COLO668 (cell line): ENCODE measurements around the gene ZFTA.
A peak's percentile ranks its signal among the peaks of the same experiment; 100 is the strongest.
"Not testable (repeated sequence)": the region's sequence is repeated elsewhere in the genome, so short reads cannot be mapped to it uniquely, and the experiment has no call there.

ENCODE experiments used
- DNase-seq: peaks from one replicate; lab custom pipeline; 2025; ENCODE audit not compliant: unreplicated experiment; lab: John Stamatoyannopoulos, UW

Gene ZFTA

DNA sequence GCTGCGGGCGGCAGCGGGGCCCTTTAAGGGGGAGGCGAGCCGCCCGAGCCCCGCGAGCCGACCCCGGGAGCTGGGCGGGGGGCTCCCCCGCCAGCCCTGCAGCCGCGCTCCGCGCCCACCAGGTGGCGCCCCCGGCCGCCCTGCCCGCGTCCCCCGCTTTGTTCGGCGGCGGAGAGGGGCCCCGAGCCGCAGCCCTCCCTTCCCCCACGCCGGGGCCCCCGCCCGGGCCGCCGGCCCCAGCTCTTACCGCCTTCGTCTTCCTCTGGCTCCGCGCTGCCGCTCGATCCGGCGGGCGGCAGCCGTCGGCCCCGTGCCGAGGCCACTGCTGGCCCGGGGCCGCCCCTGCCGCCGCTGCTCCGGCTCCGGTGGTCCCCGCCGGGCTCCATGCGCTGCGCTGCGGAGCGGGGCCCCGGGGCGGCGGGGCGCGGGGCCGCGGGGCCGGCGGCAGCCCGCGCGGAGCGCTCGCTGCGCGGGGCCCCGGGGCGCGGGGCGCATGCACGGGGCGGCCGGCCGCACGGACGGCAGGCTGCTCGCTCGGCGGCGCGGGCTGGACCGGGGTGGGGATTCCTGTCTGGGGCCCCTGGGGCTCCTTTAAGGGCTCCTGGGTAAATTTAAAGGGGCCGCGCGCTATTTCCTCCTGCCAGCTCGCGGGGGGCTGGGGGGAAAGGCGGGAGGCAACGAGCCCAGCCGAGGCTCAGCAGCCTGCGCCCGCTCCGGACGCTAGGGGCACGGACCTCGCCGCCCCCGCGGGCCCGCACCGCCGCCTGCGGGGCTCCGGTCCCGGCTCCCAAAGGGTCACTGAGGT is at the start of gene ZFTA:
TSS of gene ZFTA (minus strand) at position 539 of the 805 bp plus-strand sequence. CDS start at position 386, 153 bp downstream.
- DNase-seq, result peak; percentile 47

- no peak for DNase-seq
Measured at GRCh38 chr11:63817758-63818498, 49.4 kb upstream of the ZFTA start.

DNA sequence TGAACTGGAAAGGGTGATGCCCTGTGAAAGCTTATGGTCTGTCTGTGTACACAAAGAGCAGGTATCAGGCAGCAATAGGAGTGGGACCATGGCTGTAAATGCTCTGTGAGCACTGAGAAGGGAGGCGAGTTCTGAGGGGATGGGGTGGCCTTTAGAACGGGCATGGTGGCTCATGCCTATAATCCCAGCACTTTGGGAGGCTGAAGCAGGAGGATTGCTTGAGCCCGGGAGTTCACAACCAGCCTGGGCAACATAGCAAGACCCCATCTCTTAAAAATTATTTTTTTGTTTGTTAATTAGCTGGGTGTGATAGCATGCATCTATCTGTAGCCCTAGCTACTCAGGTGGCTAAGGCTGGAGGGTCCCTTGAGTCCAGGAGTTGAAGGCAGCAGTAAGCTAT is 48.2 kb upstream of the ZFTA start:
- DNase-seq, result no peak

- no peak for DNase-seq
Measured at GRCh38 chr11:63816166-63816565, 47.6 kb upstream of the ZFTA start.

DNA sequence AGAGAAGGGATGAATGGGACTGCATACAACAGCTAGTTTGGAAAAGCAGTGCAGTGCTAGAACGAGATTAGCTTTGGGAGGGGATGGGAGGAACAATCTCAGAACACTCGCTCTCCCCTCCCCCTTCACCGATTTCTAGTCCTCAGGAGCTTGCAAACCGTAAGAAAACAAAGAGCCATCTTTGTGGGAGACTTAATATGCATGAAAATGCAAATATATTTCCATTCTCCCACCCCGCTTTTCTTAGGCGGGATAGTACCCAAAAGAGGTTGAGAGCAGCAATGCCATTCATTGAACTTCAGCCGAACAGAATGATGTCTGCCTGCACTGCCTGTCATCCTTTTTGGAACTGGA is 45.8 kb upstream of the ZFTA start:
- no peak for DNase-seq

DNA sequence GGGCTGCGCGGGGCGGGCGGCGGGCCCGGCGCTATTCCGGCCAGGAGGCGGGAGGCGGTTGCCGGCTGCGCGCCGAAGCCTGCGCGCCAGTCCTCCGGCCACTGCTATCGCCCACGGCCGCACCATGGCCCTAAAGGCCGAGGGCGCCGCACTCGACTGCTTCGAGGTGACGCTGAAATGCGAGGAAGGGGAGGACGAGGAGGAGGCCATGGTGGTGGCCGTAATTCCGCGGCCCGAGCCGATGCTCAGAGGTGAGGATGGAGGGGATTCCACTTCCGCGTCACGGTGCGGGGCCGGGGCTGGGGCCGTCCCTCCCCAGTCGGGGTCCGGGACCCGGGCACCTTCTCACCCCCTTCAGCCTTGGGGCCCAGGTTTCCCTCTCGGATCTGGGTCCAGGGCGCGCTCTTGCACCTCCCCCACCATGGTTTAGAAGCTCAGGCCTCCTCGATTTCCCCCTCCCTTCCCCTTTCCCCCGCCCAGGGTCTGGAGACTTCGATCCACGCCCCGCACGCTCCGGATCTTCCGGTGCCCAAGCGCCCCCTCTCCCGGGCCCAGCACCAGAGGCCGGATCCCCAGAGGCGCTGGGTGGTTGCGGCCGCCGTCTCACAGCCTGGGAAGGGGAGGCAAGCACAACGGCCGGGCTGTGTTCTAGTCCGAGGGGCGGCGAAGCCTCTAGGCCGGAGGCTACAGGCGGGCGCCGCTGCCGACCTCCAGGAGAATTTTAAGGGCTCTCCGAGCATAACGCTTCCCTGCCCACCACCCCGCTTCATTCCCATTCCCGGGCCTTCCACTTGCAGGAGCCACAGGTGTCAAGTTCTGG is 45.2 kb upstream of the ZFTA start:
- DNase-seq, result peak; percentile 63

GRCh38 chr11:63813035-63813562 is 44.5 kb upstream of the ZFTA start, which contains the start of gene SPINDOC:
TSS of gene SPINDOC (plus strand) at chr11:63813456. CDS start at chr11:63813687, 231 bp downstream.
- DNase-seq, result peak; percentile 89

DNA sequence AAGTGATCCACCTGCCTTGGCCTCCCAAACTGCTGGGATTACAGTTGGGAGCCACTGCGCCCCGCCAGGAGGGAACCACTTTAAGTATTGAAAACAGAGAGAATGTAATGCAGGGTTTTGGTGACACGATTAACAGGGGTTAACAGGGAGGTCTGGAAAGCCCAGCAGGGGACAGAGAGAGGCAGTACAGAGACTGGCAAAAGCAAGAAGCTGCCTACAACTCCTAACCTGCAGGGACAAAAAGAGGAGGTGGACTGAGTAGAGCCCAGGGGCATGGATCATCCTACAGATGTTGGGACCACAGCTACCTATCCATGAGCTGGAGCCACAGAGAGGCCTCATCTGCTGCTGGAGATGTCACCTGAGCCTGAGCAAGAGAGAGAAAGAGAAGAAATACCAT is 42.9 kb upstream of the ZFTA start:
- no peak for DNase-seq

- not testable (repeated sequence) for DNase-seq
Measured at GRCh38 chr11:63810383-63810782, 41.8 kb upstream of the ZFTA start.

- no peak for DNase-seq
Measured at GRCh38 chr11:63805844-63806415, 37.4 kb upstream of the ZFTA start.

- DNase-seq, result peak; percentile 19
Measured at GRCh38 chr11:63804259-63804658, 35.7 kb upstream of the ZFTA start.

- DNase-seq, result peak; percentile 23
Measured at GRCh38 chr11:63802637-63803414, 34.3 kb upstream of the ZFTA start.

DNA sequence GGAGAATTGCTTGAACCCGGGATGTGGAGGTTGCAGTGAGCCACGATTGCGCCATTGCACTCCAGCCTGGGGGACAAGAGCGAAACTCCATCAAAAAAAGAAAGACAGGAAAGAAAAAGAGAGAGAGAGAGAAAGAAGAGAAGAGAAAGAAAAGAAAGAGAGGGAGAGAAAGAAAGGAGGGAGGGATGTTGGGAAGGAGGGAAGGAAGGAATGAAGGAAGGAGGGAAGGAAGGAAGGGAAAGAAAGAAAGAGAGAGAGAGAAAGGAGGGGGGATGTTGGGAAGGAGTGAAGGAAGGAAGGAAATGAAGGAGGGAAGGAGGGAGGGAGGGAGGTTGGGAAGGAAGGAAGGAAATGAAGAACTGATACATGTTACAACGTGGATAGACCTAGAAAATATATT is 32.3 kb upstream of the ZFTA start:
- no peak for DNase-seq

GRCh38 chr11:63795066-63795465 is 26.5 kb upstream of the ZFTA start:
- no peak for DNase-seq

GRCh38 chr11:63793161-63793560 is 24.6 kb upstream of the ZFTA start:
- DNase-seq, result no peak

- no peak for DNase-seq
Measured at GRCh38 chr11:63791495-63792167, 23.1 kb upstream of the ZFTA start.

GRCh38 chr11:63785823-63786222 is 17.2 kb upstream of the ZFTA start:
- no peak for DNase-seq

- DNase-seq, result no peak
Measured at GRCh38 chr11:63783925-63784592, 15.5 kb upstream of the ZFTA start.

GRCh38 chr11:63782749-63783148 is 14.2 kb upstream of the ZFTA start:
- no peak for DNase-seq
